Activated T-helper 1 cell treated with anti-CD3 and anti-CD28 coated beads, Interleukin-12 subunit alpha, Interleukin-12 subunit beta, Interleukin-2, Interleukin-4 antibody, amounts not matched to agents 30 ng/mL and 10 ng/mL and 1 ng/mL, durations not matched to agents 14 hours and 24 hours and 36 hours (primary cell): ENCODE measurements around the gene RPL18A. TPM values are rescaled to one million over a fixed set of nuclear protein-coding genes. Genes with fewer than 3 reads are reported as not detected.

Source experiments
- DNase-seq: peaks from one replicate; pipeline ENCODE4 v3.0.0; 2021; ENCODE audit warnings: low spot score
- H3K27ac Mint-ChIP-seq: one replicate; pipeline ENCODE4 v1.8.0; 2021; ENCODE audit warnings: mild to moderate bottlenecking, mixed read lengths
- H3K27me3 Mint-ChIP-seq: one replicate; pipeline ENCODE4 v1.8.0; 2022; ENCODE audit warnings: mild to moderate bottlenecking, moderate library complexity, mixed read lengths; ENCODE audit not compliant: insufficient read depth
- H3K36me3 Mint-ChIP-seq: one replicate; pipeline ENCODE4 v1.8.0; 2021; ENCODE audit warnings: low read depth, mixed read lengths
- H3K4me1 Mint-ChIP-seq: one replicate; pipeline ENCODE4 v1.8.0; 2021; ENCODE audit warnings: low read depth, mixed read lengths
- H3K4me3 Mint-ChIP-seq: one replicate; pipeline ENCODE4 v1.8.0; 2021; ENCODE audit warnings: mild to moderate bottlenecking, moderate library complexity, mixed read lengths
- H3K9me3 Mint-ChIP-seq: one replicate; pipeline ENCODE4 v1.8.0; 2021; ENCODE audit warnings: mixed read lengths
- intact Hi-C: fragments of 100-400 bp; cut with micrococcal nuclease; formaldehyde crosslinking; loops from one replicate; pipeline ENCODE4 v1.15.1; 2024
- total RNA-seq: library from RNA; stranded (reverse); gene quantifications from 2 replicates; pipeline ENCODE4 v1.2.3, GENCODE V29; 2022

RPL18A gene
- total RNA-seq, 1 donor from 2014 or later: 2,556 TPM

- H3K27me3 Mint-ChIP-seq: no peaks in the 10 kb centered on the region
- no peaks in the 10 kb centered on the region for H3K9me3 Mint-ChIP-seq
- peak overlapping the region; percentile 93 for H3K4me3 Mint-ChIP-seq
- H3K36me3 Mint-ChIP-seq: peaks cover 26% of the 10 kb centered on the region
- H3K27ac Mint-ChIP-seq: peak overlapping the region; percentile 99
- peak; percentile 40 for DNase-seq
- H3K4me1 Mint-ChIP-seq: peaks cover 63% of the 10 kb centered on the region
- intact Hi-C loops: loop anchor here (2.0 kb wide), 1 partner anchor 15 kb away; no protein-coding TSS in a partner anchor
Measured at GRCh38 chr19:17846146-17846545, 13.6 kb upstream of the RPL18A start.

GRCh38 chr19:17847538-17848366 is 12.0 kb upstream of the RPL18A start, which contains the start of gene JAK3:
TSS of gene JAK3 (minus strand) at chr19:17847982. CDS start at chr19:17844417, 3,565 bp downstream.
- peak within 1 kb of the TSS; percentile 99 for H3K27ac Mint-ChIP-seq
- H3K9me3 Mint-ChIP-seq: no peaks in the 10 kb centered on the region
- peaks cover 24% of the 10 kb centered on the region for H3K36me3 Mint-ChIP-seq
- H3K27me3 Mint-ChIP-seq: no peaks in the 10 kb centered on the region
- DNase-seq: peak; percentile 87
- peaks cover 70% of the 10 kb centered on the region for H3K4me1 Mint-ChIP-seq
- intact Hi-C loops: loop anchor here (1.0 to 2.0 kb wide), 3 partner anchors 8 to 17 kb away; partner anchors contain the start of gene RPL18A
- H3K4me3 Mint-ChIP-seq: peak within 1 kb of the TSS; percentile 93

- no peaks in the 10 kb centered on the region for H3K9me3 Mint-ChIP-seq
- peaks cover 17% of the 10 kb centered on the region for H3K36me3 Mint-ChIP-seq
- H3K27ac Mint-ChIP-seq: peak overlapping the region; percentile 99
- intact Hi-C loops: no loop called here
- no peaks in the 10 kb centered on the region for H3K27me3 Mint-ChIP-seq
- DNase-seq: no peak
- peak overlapping the region; percentile 93 for H3K4me3 Mint-ChIP-seq
- H3K4me1 Mint-ChIP-seq: peaks cover 63% of the 10 kb centered on the region
Measured at GRCh38 chr19:17848595-17849292, 11.0 kb upstream of the RPL18A start.

GRCh38 chr19:17854061-17854460 is 5.6 kb upstream of the RPL18A start:
- no peak for DNase-seq
- Mint-ChIP-seq H3K4me1 (peaks cover 33% of the 10 kb centered on the region), H3K27me3 (peaks cover 1% of the 10 kb centered on the region), H3K4me3 (no peak overlapping the region), H3K9me3 (no peaks in the 10 kb centered on the region), H3K27ac (no peak overlapping the region), H3K36me3 (peaks cover 6% of the 10 kb centered on the region)
- intact Hi-C loops: loop anchor here (2.0 to 10.0 kb wide), 3 partner anchors 23 to 449 kb away; partner anchors contain the start of gene BST2

GRCh38 chr19:17855280-17856152 is 4.2 kb upstream of the RPL18A start:
- Mint-ChIP-seq H3K27me3 (peaks cover 1% of the 10 kb centered on the region), H3K36me3 (peaks cover 15% of the 10 kb centered on the region), H3K9me3 (no peaks in the 10 kb centered on the region), H3K27ac (no peak overlapping the region), H3K4me3 (no peak overlapping the region), H3K4me1 (peaks cover 24% of the 10 kb centered on the region)
- intact Hi-C loops: loop anchor here (1.0 to 10.0 kb wide), 9 partner anchors 8 to 451 kb away; partner anchors contain the start of genes B3GNT3, BST2, JAK3 and PGLS
- peak; percentile 83 for DNase-seq

- Mint-ChIP-seq H3K9me3 (no peaks in the 10 kb centered on the region), H3K27me3 (peaks cover 1% of the 10 kb centered on the region), H3K27ac (peak overlapping the region; percentile 100), H3K4me1 (peaks cover 27% of the 10 kb centered on the region), H3K36me3 (peaks cover 48% of the 10 kb centered on the region), H3K4me3 (peak overlapping the region; percentile 99)
- DNase-seq: no peak
- intact Hi-C loops: no loop called here
Measured at GRCh38 chr19:17860331-17860992, 752 bp downstream of the RPL18A start.

GRCh38 chr19:17860993-17861360 is 1.3 kb downstream of the RPL18A start:
- no peak for DNase-seq
- Mint-ChIP-seq H3K4me3 (peak overlapping the region; percentile 99), H3K9me3 (no peaks in the 10 kb centered on the region), H3K27me3 (peaks cover 1% of the 10 kb centered on the region), H3K27ac (peak overlapping the region; percentile 100), H3K4me1 (peaks cover 22% of the 10 kb centered on the region), H3K36me3 (peaks cover 53% of the 10 kb centered on the region)
- intact Hi-C loops: no loop called here

GRCh38 chr19:17861542-17862402 is 2.1 kb downstream of the RPL18A start:
- Mint-ChIP-seq H3K4me3 (peak overlapping the region; percentile 99), H3K36me3 (peaks cover 53% of the 10 kb centered on the region), H3K27me3 (no peaks in the 10 kb centered on the region), H3K9me3 (no peaks in the 10 kb centered on the region), H3K27ac (peak overlapping the region; percentile 100), H3K4me1 (peaks cover 22% of the 10 kb centered on the region)
- DNase-seq: no peak
- intact Hi-C loops: no loop called here

GRCh38 chr19:17862711-17863519 is 3.2 kb downstream of the RPL18A start:
- Mint-ChIP-seq H3K4me1 (peaks cover 22% of the 10 kb centered on the region), H3K27me3 (peaks cover 4% of the 10 kb centered on the region), H3K4me3 (peak overlapping the region; percentile 99), H3K9me3 (no peaks in the 10 kb centered on the region), H3K27ac (peak overlapping the region; percentile 48), H3K36me3 (peaks cover 53% of the 10 kb centered on the region)
- no peak for DNase-seq
- intact Hi-C loops: no loop called here

- peaks cover 22% of the 10 kb centered on the region for H3K4me1 Mint-ChIP-seq
- H3K27ac Mint-ChIP-seq: peak overlapping the region; percentile 31
- H3K4me3 Mint-ChIP-seq: peak overlapping the region; percentile 39
- no peak for DNase-seq
- H3K36me3 Mint-ChIP-seq: peaks cover 53% of the 10 kb centered on the region
- intact Hi-C loops: no loop called here
- H3K9me3 Mint-ChIP-seq: no peaks in the 10 kb centered on the region
- peaks cover 4% of the 10 kb centered on the region for H3K27me3 Mint-ChIP-seq
Measured at GRCh38 chr19:17863520-17864182, 3.9 kb downstream of the RPL18A start.
